GM12878 (cell line): Measurements from ENCODE around the gene LRP5. TPM values are rescaled to one million over a fixed set of nuclear protein-coding genes. Genes with fewer than 3 reads are reported as not detected.

Experiments used
- ATAC-seq: fragments of 200-7000 bp; cut with Tn5 transposase; 3 replicates; pipeline ENCODE4 v1.9.1; 2020; ENCODE audit warnings: mild to moderate bottlenecking, moderate library complexity
- BruUV-seq: library from RNA; stranded (reverse); fragments of 400-500 nt; replicated peaks from 2 replicates; lab custom pipeline; 2021; lab: Mats Ljungman, UMichigan
- CTCF ChIA-PET: fragments of 300-600 bp; sonication (Branson Sonifier 250); formaldehyde crosslinking; extraction: SDS; loops from one replicate; lab custom pipeline; 2021; ENCODE audit warnings: inconsistent platforms; lab: Yijun Ruan, JAX
- POLR2A ChIA-PET: fragments of 350-600 bp; formaldehyde crosslinking; extraction: SDS; loops from one replicate; lab custom pipeline; 2021; ENCODE audit warnings: inconsistent platforms; lab: Charles Lee
- RAD21 ChIA-PET: fragments of 300-600 bp; sonication (Branson Sonifier 250); formaldehyde crosslinking; loops from one replicate; lab custom pipeline; 2023; ENCODE audit warnings: antibody characterized with exemption; ENCODE audit not compliant: unreplicated experiment; lab: Charles Lee
- SMC1A ChIA-PET: fragments of 300-600 bp; sonication (Branson Sonifier 250); formaldehyde crosslinking; loops from one replicate; lab custom pipeline; 2023; ENCODE audit not compliant: unreplicated experiment, uncharacterized antibody; lab: Charles Lee
- DNase-seq: peaks from one replicate; pipeline ENCODE4 v3.0.0-alpha.2; 2011; ENCODE audit warnings: low read depth, low spot score
- FAIRE-seq: peaks from 3 replicates; lab custom pipeline; 2011; peaks lifted over from hg19 to GRCh38; lab: Jason Lieb, UNC
- H2AFZ ChIP-seq: 2 replicates; pipeline ENCODE4 v1.6.0; 2011; ENCODE audit warnings: low read depth, low read length, control low read depth; ENCODE audit not compliant: control insufficient read depth
- H3K27ac ChIP-seq: 2 replicates; pipeline ENCODE4 v1.5.1; 2011; ENCODE audit warnings: control low read depth; ENCODE audit not compliant: control insufficient read depth, insufficient read depth
- H3K27me3 ChIP-seq, 2 experiments: replicated peaks in 1 of 2; 2 replicates each; pipeline versions ENCODE4 v1.6.0 to v1.6.1; 2011; ENCODE audit warnings: low read length in 1 of 2; ENCODE audit not compliant: control insufficient read depth in 2 of 2, insufficient read depth in 2 of 2
- H3K36me3 ChIP-seq, 2 experiments: 2 replicates each; pipeline ENCODE4 v1.5.1; 2011; ENCODE audit warnings: low read length in 1 of 2; ENCODE audit not compliant: control insufficient read depth in 2 of 2, insufficient read depth in 2 of 2
- H3K4me1 ChIP-seq: 2 replicates; pipeline ENCODE4 v1.6.1; 2011; ENCODE audit warnings: mild to moderate bottlenecking, low read length, moderate library complexity, mixed read lengths; ENCODE audit not compliant: control insufficient read depth, insufficient read depth
- H3K4me2 ChIP-seq: 2 replicates; pipeline ENCODE4 v1.6.0; 2011; ENCODE audit warnings: control low read depth; ENCODE audit not compliant: control insufficient read depth, insufficient read depth
- H3K4me3 ChIP-seq: fragments of 200-600 bp; sonication (generic); 2 replicates; pipeline ENCODE4 v1.5.1; 2016
- H3K79me2 ChIP-seq: 2 replicates; pipeline ENCODE4 v1.6.0; 2011; ENCODE audit warnings: low read length; ENCODE audit not compliant: control insufficient read depth, insufficient read depth
- H3K9ac ChIP-seq: 2 replicates; pipeline ENCODE4 v1.8.0; 2011; ENCODE audit warnings: low read length, control low read depth, mixed read lengths; ENCODE audit not compliant: control insufficient read depth, insufficient read depth
- H3K9me3 ChIP-seq: replicated peaks from 3 replicates; pipeline ENCODE4 v1.5.1; 2011; ENCODE audit warnings: mild to moderate bottlenecking, low read length; ENCODE audit not compliant: control insufficient read depth, insufficient read depth
- H4K20me1 ChIP-seq: 2 replicates; pipeline ENCODE4 v1.6.0; 2011; ENCODE audit not compliant: control insufficient read depth, insufficient read depth
- MAX ChIP-seq: IDR thresholded peaks from 2 replicates; pipeline ENCODE4 v1.6.1; 2012; ENCODE audit warnings: low read depth, low read length, improper control_type of control experiment
- NR2C2 ChIP-seq: IDR thresholded peaks from 2 replicates; pipeline ENCODE4 v1.6.1; 2011; ENCODE audit warnings: borderline replicate concordance, low read depth; ENCODE audit not compliant: control insufficient read depth, insufficient read length
- RELB ChIP-seq: fragments of 450-650 bp; IDR thresholded peaks from 2 replicates; pipeline ENCODE4 v1.6.1; 2017; ENCODE audit warnings: low read depth, mild to moderate bottlenecking, moderate library complexity
- REST ChIP-seq: IDR thresholded peaks from 2 replicates; pipeline ENCODE4 v1.6.1; 2012; ENCODE audit warnings: mild to moderate bottlenecking, low read depth, low read length
- WRNIP1 ChIP-seq: IDR thresholded peaks from 2 replicates; pipeline ENCODE4 v1.6.1; 2011; ENCODE audit warnings: low read depth, low read length, improper control_type of control experiment, borderline replicate concordance
- WGBS: methylation state at CpG from one replicate; pipeline ENCODE4 v1.1.6; 2016; ENCODE audit warnings: low lambda C conversion rate; ENCODE audit not compliant: insufficient replicate concordance, insufficient coverage; ENCODE audit errors: missing lambda C conversion rate; 5-methylcytosine and 5-hydroxymethylcytosine counted together
- in situ Hi-C: fragments of 300-500 bp; cut with MboI; formaldehyde crosslinking; loops from 9 replicates; pipeline ENCODE4 v1.14.3; 2018; ENCODE audit warnings: mixed read lengths
- intact Hi-C: fragments of 100-400 bp; cut with micrococcal nuclease; formaldehyde crosslinking; loops from one replicate; pipeline ENCODE4 v1.14.2; 2022; ENCODE audit not compliant: unreplicated experiment
- polyA plus RNA-seq, 11 experiments: library from polyadenylated mRNA; depleted of rRNA in 4 of 11; unstranded in 6 of 11; stranded (reverse) in 5 of 11; fragments of >200 nt; fragmentation: Nextera tagmentation in 4 of 11; fragmentation: Illumina TruSeq in 1 of 11; extraction: Ambion mirVana in 4 of 11; extraction: Trizol in 1 of 11; gene quantifications; 1 replicate in 1 of 11; 2 replicates in 10 of 11; pipeline versions ENCODE4 v1.2.1 to v1.2.3, GENCODE V29; 2011 to 2016; ENCODE audit warnings: inconsistent platforms in 2 of 11, missing spikeins in 2 of 11, low read depth in 1 of 11
- total RNA-seq, 4 experiments: library from RNA; depleted of rRNA in 3 of 4; stranded (reverse); fragments of >200 nt in 3 of 4; fragmentation: Illumina TruSeq in 1 of 4; extraction: Trizol in 1 of 4; gene quantifications; 2 replicates each; pipeline versions ENCODE4 v1.2.1 to v1.2.3, GENCODE V29; 2013 to 2021

LRP5 gene
- total and polyA plus RNA-seq, 10 of the 15 experiments (the other 5 are each of a cell fraction or from before 2014, with no cell fraction given) = 0.37 to 34.0 (median 6.6) TPM

GRCh38 chr11:68444566-68444965, 132.2 kb downstream of the LRP5 start:
- peaks cover 5 to 6% of the 10 kb centered on the region in 2 experiments; a peak in 3 of 4 replicates for H3K36me3 ChIP-seq
- FAIRE-seq = no peak
- SMC1A ChIA-PET = no interaction called here
- DNase-seq = no peak
- POLR2A ChIA-PET = no interaction called here
- H3K4me3 ChIP-seq = no peak overlapping the region
- BruUV-seq = no TSS peak
- no peak overlapping the region for H3K9ac ChIP-seq
- peaks cover 5% of the 10 kb centered on the region; the same call in 1 of the 2 replicates for H3K4me1 ChIP-seq
- CTCF ChIA-PET = interaction anchor here (0.6 kb wide), 1 partner anchor 741 kb away, joined by 4 read pairs; no protein-coding TSS in a partner anchor
- in situ Hi-C loops = no loop called here
- no peak for TF ChIP-seq RELB
- no peak for TF ChIP-seq MAX
- no peak for TF ChIP-seq WRNIP1
- TF ChIP-seq REST = no peak
- no peak for TF ChIP-seq NR2C2
- no peak overlapping the region for H3K27ac ChIP-seq
- H4K20me1 ChIP-seq = no peaks in the 10 kb centered on the region
- no peaks in the 10 kb centered on the region; the same call in 2 of the 3 replicates for H3K9me3 ChIP-seq
- WGBS = 95% methylated on average over 4 of the region's 6 CpGs
- no peak overlapping the region for H3K4me2 ChIP-seq
- H2AFZ ChIP-seq = no peak overlapping the region
- no peaks in the 10 kb centered on the region for H3K79me2 ChIP-seq
- intact Hi-C loops = no loop called here
- no peaks in the 10 kb centered on the region for H3K27me3 ChIP-seq
- no peak for ATAC-seq
- RAD21 ChIA-PET = no interaction called here
